ENCODE results near the gene DYNC1I1.

The DYNC1I1 gene

GRCh38 chr7:96034940-96035727 lies 262.8 kb downstream of the DYNC1I1 start:
- no peak for DNase-seq

GRCh38 chr7:96040250-96040772 lies 268.0 kb downstream of the DYNC1I1 start:
- DNase-seq = no peak

GRCh38 chr7:96041171-96041570 lies 268.8 kb downstream of the DYNC1I1 start:
- DNase-seq = no peak

GRCh38 chr7:96045181-96045580 lies 272.8 kb downstream of the DYNC1I1 start:
- no peak for DNase-seq

- DNase-seq = no peak
Measured at GRCh38 chr7:96045919-96046318, 273.6 kb downstream of the DYNC1I1 start.

- no peak for DNase-seq
Measured at GRCh38 chr7:96052289-96052688, 279.9 kb downstream of the DYNC1I1 start.

- no peak for DNase-seq
Measured at GRCh38 chr7:96052860-96053470, 280.6 kb downstream of the DYNC1I1 start.

- DNase-seq = no peak
Measured at GRCh38 chr7:96055717-96056116, 283.4 kb downstream of the DYNC1I1 start.

- DNase-seq = no peak
Measured at GRCh38 chr7:96059075-96059474, 286.7 kb downstream of the DYNC1I1 start.

GRCh38 chr7:96061009-96061408 lies 288.7 kb downstream of the DYNC1I1 start:
- DNase-seq = no peak

- DNase-seq = no peak
Measured at GRCh38 chr7:96061844-96062243, 289.5 kb downstream of the DYNC1I1 start.

- DNase-seq = no peak
Measured at GRCh38 chr7:96067321-96067720, 295.0 kb downstream of the DYNC1I1 start.

- DNase-seq = no peak
Measured at GRCh38 chr7:96069401-96069800, 297.0 kb downstream of the DYNC1I1 start.

GRCh38 chr7:96074871-96075270 lies 302.5 kb downstream of the DYNC1I1 start:
- no peak for DNase-seq

- DNase-seq = peak; percentile 40
Measured at GRCh38 chr7:96075510-96076349, 303.4 kb downstream of the DYNC1I1 start.

GRCh38 chr7:96076350-96076707 lies 304.0 kb downstream of the DYNC1I1 start:
- DNase-seq = no peak

- no peak for DNase-seq
Measured at GRCh38 chr7:96080027-96080426, 307.7 kb downstream of the DYNC1I1 start.

- no peak for DNase-seq
Measured at GRCh38 chr7:96084881-96085553, 312.7 kb downstream of the DYNC1I1 start.

GRCh38 chr7:96085953-96086352 lies 313.6 kb downstream of the DYNC1I1 start:
- DNase-seq = no peak

GRCh38 chr7:96088579-96088978 lies 316.2 kb downstream of the DYNC1I1 start:
- no peak for DNase-seq

GRCh38 chr7:96089511-96089910 lies 317.2 kb downstream of the DYNC1I1 start:
- no peak for DNase-seq

GRCh38 chr7:96090756-96091155 lies 318.4 kb downstream of the DYNC1I1 start:
- DNase-seq = no peak

GRCh38 chr7:96093435-96093834 lies 321.1 kb downstream of the DYNC1I1 start:
- DNase-seq = no peak

All from CD4-positive, alpha-beta T cell treated with Interleukin-10 for 1 hour (primary cell).